Measurements from ENCODE around the gene FUNDC2.
"Not testable (repeated sequence)": the region's sequence is repeated elsewhere in the genome, so short reads cannot be mapped to it uniquely, and the experiment has no call there.

Gene FUNDC2, protein sequence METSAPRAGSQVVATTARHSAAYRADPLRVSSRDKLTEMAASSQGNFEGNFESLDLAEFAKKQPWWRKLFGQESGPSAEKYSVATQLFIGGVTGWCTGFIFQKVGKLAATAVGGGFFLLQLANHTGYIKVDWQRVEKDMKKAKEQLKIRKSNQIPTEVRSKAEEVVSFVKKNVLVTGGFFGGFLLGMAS

GRCh38 chrX:155026727-155027508 lies at the start of gene FUNDC2:
FUNDC2 (plus strand) TSS chrX:155026844; CDS start chrX:155026939, 95 bp downstream.
- in situ Hi-C loops (cut with MboI; ENCODE audit: low sequenced_read_pairs) = no loop called here

GRCh38 chrX:154979629-154980028 lies 47.0 kb upstream of the FUNDC2 start:
- in situ Hi-C loops (cut with MboI; ENCODE audit: low sequenced_read_pairs) = no loop called here

DNA sequence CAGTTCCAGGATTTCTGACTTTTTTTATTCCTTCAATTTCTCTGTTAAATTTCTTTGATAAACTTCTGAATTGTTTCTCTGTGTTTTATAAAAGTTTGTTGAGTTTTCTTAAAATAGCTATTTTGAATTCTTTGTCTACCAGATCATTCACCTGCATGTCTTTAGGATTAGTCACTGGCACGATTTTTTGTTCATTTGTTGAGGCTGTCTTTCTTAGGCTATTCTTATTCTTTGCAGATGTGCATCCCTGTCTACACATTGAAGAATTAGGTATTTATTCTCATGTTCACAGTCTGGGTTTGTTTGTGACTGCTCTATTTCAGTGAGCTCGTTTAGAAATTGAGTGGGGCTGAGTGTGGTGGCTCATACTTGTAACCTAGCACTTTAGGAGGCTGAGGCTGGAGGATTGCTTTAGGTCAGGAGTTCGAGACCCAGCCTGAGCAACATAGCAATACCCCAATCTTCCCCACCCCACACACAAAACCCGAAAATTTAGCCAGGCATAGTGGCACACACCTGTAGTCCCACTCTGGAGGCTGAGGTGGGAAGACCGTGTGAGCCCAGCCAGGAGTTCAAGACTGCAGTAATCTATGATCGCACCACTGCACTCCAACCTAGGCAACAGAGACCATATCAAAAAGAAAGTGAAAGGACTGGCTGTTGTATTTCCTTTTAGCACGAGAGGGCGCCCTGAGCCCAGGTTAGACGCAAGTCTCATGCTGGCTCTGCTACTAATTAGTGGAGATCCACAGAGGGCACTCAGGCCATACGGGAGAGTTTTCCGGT lies 46.1 kb upstream of the FUNDC2 start:
- in situ Hi-C loops (cut with MboI; ENCODE audit: low sequenced_read_pairs) = no loop called here

DNA sequence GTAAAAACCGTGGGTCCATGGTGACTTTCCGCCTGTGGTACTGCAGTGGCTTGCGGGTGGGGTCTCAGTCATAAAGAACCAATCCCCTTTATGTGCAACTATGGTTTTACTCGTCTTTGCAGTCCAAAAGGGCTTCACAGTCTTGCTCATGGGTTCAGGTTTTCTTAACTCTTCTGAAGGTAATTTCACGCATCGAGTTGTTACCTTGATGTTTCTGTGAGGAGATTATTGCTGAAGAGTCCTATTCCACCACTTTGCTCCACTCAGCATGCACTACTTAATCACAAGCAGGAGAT lies 45.6 kb upstream of the FUNDC2 start:
- in situ Hi-C loops (cut with MboI; ENCODE audit: low sequenced_read_pairs) = no loop called here

DNA sequence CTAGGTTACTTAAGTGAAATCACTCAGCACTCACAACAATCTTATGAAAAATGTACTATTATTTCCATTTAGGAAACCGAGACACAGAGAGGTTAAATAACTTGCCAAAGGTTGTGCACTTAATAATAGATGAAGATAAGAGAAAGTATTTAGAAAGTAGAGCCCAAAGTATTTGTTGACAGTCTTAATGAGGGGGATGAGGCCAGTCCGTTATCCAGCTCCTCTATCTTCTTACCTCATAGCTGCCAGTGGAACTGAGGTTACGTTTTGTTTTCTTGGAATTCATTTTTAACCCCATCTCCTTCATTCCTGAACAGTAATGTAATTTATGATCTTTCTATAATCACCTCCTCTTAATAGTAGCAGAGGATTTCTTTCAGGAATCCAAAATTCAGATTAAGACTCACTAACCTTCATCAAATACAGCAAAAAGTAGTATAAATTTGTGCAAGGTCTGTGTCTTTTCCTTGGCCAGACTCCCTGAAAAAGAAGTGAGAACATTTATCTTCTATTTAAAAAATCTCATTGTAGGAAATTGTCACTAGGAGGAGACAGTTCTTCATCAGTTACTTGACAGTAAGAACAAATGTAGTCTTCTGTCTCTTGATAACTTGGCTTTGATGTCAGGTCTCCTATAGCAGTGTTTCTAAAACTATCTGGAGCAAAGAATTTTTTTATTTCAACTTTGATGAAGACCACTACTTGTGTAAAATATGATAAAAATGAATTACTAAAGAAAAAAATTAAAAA lies 39.6 kb upstream of the FUNDC2 start:
- in situ Hi-C loops (cut with MboI; ENCODE audit: low sequenced_read_pairs) = no loop called here

DNA sequence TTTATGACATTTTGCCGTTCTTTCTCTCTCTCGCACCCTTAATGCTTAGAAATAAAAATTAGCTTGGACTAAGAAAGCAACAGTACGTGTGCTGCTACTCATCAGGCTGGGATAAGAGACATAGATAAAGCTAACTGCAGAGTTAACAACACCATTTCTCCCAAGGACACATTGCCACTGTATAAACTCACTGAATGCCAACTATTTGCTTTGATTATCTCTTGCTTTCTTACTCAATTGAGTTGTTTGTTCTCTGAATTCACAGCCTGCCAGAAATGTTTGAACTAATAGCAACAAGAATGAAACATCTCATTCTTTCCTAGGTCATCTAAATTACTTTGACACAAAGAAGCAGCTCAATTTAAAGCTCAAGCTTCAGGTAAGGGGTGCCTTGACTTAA lies 38.7 kb upstream of the FUNDC2 start:
- in situ Hi-C loops (cut with MboI; ENCODE audit: low sequenced_read_pairs) = no loop called here

DNA sequence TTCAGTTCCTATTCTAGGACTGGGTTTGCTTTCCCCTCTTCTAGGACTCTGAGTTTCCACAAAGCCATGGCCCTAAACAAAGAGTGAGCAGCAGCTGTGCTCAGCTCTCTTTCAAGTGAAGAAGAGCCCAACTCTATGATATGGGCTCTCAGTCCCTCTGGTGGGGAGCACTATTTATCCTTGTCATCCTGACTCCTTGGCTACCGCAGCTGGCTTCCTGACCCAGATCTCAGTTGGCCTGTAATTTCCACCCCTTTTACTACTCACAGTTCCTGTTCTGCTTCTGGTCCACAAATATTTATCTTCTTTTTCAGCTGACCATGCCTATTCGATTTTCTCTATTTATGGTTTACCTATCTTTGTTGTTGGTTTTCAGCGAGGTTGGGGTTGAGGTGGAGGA lies 37.9 kb upstream of the FUNDC2 start:
- in situ Hi-C loops (cut with MboI; ENCODE audit: low sequenced_read_pairs) = no loop called here

- in situ Hi-C loops (cut with MboI; ENCODE audit: low sequenced_read_pairs) = no loop called here
Measured at GRCh38 chrX:154990496-154990895, 36.1 kb upstream of the FUNDC2 start.

DNA sequence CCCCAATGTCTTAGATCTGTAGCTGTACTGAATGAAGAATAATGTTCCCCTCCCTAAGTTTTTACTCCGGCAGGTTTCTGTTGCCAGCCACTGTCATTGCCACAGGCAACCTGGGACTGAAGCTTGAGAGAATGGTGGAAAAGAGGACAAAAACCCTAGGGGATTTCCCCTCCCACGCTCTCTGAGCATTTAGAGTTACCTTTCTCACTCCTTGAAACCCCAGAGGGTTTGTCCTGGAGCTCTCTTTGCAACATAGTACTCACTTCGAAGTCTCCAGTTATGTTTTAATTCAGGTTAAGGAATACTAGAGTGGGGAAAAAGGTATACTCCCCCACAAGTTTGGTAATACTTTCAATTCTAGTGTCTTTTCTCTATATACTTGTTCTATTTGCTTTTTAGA lies 35.6 kb upstream of the FUNDC2 start:
- in situ Hi-C loops (cut with MboI; ENCODE audit: low sequenced_read_pairs) = no loop called here

DNA sequence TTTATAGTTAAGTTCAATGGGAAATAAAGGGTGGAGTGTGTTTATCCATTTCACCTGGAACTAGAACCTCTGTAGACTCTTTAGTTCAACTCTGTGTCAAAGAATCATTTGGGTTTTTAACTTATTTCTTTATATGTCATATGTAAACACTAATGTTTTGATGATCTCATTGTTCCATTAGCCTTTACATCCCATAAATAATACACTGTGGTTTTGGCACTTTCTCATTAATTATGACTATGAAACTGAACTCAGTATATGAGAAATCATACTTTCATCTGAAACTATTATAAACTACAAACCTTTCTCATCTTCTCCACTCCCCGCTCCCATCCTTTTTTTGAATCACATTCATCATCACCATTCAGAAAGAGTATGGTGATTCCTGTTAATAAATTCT lies 35.2 kb upstream of the FUNDC2 start:
- in situ Hi-C loops (cut with MboI; ENCODE audit: low sequenced_read_pairs) = no loop called here

- in situ Hi-C loops (cut with MboI; ENCODE audit: low sequenced_read_pairs) = no loop called here
Measured at GRCh38 chrX:154998204-154998880, 28.3 kb upstream of the FUNDC2 start.

GRCh38 chrX:155000841-155001240 lies 25.8 kb upstream of the FUNDC2 start:
- in situ Hi-C loops (cut with MboI; ENCODE audit: low sequenced_read_pairs) = no loop called here

GRCh38 chrX:155001873-155002272 lies 24.8 kb upstream of the FUNDC2 start:
- in situ Hi-C loops (cut with MboI; ENCODE audit: low sequenced_read_pairs) = no loop called here

- in situ Hi-C loops (cut with MboI; ENCODE audit: low sequenced_read_pairs) = no loop called here
Measured at GRCh38 chrX:155005190-155005589, 21.5 kb upstream of the FUNDC2 start.

GRCh38 chrX:155006379-155006778 lies 20.3 kb upstream of the FUNDC2 start:
- in situ Hi-C loops (cut with MboI; ENCODE audit: low sequenced_read_pairs) = not testable (repeated sequence)

- in situ Hi-C loops (cut with MboI; ENCODE audit: low sequenced_read_pairs) = not testable (repeated sequence)
Measured at GRCh38 chrX:155006913-155007671, 19.6 kb upstream of the FUNDC2 start.

GRCh38 chrX:155008578-155008977 lies 18.1 kb upstream of the FUNDC2 start:
- in situ Hi-C loops (cut with MboI; ENCODE audit: low sequenced_read_pairs) = not testable (repeated sequence)

- in situ Hi-C loops (cut with MboI; ENCODE audit: low sequenced_read_pairs) = no loop called here
Measured at GRCh38 chrX:155009994-155010472, 16.6 kb upstream of the FUNDC2 start.

GRCh38 chrX:155020591-155020990 lies 6.1 kb upstream of the FUNDC2 start:
- in situ Hi-C loops (cut with MboI; ENCODE audit: low sequenced_read_pairs) = no loop called here

DNA sequence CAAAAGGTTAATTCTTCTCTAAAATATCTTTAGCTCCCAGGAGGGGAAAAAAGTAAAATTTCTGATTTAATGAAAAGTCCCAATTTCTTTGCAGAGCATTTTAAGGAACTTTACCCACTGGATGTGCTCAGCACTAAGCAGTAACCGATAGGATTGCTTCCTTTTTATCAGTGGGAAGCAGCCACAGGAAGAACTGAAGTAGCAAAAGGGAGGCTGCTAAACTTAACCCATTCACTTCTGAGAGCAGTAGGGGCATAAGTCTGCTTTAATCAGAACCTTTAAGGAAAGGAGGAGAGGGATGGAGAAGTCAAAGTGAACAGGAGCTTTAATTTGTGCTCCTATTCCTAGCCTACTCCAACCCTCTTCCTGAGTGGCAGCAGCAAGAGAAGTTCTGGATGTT lies 4.1 kb upstream of the FUNDC2 start, which contains the start of gene F8:
F8 (minus strand) TSS at position 139 of the 400 bp plus-strand sequence. CDS start 171 bp downstream, outside the sequence.
- in situ Hi-C loops (cut with MboI; ENCODE audit: low sequenced_read_pairs) = no loop called here

Measured in HL-60/S4 treated with retinoic acid at 250 ng/mL for 4 days and 3 days (cell line).